IMR-90 (cell line): Measurements from ENCODE around the gene FERMT3. TPM values are rescaled to one million over a fixed set of nuclear protein-coding genes. Genes with fewer than 3 reads are reported as not detected.

Experiments
- ATAC-seq: fragments of 200-7000 bp; cut with Tn5 transposase; 2 replicates; pipeline ENCODE4 v1.9.1; 2020; ENCODE audit warnings: low read depth, mild to moderate bottlenecking, moderate library complexity
- BruUV-seq: library from RNA; stranded (reverse); fragments of 400-500 nt; replicated peaks from 2 replicates; lab custom pipeline; 2021; lab: Mats Ljungman, UMichigan
- CTCF ChIA-PET: fragments of 300-600 bp; formaldehyde crosslinking; extraction: SDS; loops from one replicate; lab custom pipeline; 2021; ENCODE audit warnings: antibody characterized with exemption; lab: Yijun Ruan, JAX
- POLR2A ChIA-PET: fragments of 300-600 bp; sonication (Branson Sonifier 250); formaldehyde crosslinking; loops from one replicate; lab custom pipeline; 2022; ENCODE audit warnings: antibody characterized with exemption; ENCODE audit not compliant: unreplicated experiment; lab: Charles Lee
- DNase-seq: peaks from one replicate; pipeline ENCODE4 v3.0.0; 2013
- H2AFZ ChIP-seq: replicated peaks from 2 replicates; pipeline ENCODE3; 2013; ENCODE audit warnings: low read length, mild to moderate bottlenecking; ENCODE audit not compliant: poor library complexity
- H2AK5ac ChIP-seq: 2 replicates; pipeline ENCODE4 v1.6.1; 2013; ENCODE audit warnings: low read depth, low read length, inconsistent platforms
- H2AK9ac ChIP-seq: replicated peaks from 2 replicates; pipeline ENCODE3; 2013; ENCODE audit warnings: mild to moderate bottlenecking, low read depth, low read length, moderate library complexity; ENCODE audit not compliant: poor library complexity
- H2BK120ac ChIP-seq: 2 replicates; pipeline ENCODE4 v1.6.1; 2013; ENCODE audit warnings: low read depth, low read length, inconsistent platforms
- H2BK15ac ChIP-seq: 3 replicates; pipeline ENCODE4 v1.6.1; 2013; ENCODE audit warnings: low read depth, low read length, inconsistent platforms
- H2BK20ac ChIP-seq: 2 replicates; pipeline ENCODE4 v1.6.1; 2013; ENCODE audit warnings: low read depth, mild to moderate bottlenecking, inconsistent platforms, low read length, moderate library complexity
- H2BK5ac ChIP-seq: 2 replicates; pipeline ENCODE4 v1.6.1; 2013; ENCODE audit warnings: mild to moderate bottlenecking, low read depth, low read length, inconsistent platforms; ENCODE audit not compliant: poor library complexity, severe bottlenecking
- H3K14ac ChIP-seq: replicated peaks from 2 replicates; pipeline ENCODE4 v1.6.1; 2013; ENCODE audit warnings: low read depth, low read length, inconsistent platforms
- H3K18ac ChIP-seq: 2 replicates; pipeline ENCODE4 v1.6.1; 2013; ENCODE audit warnings: low read depth, low read length, control low read depth
- H3K23ac ChIP-seq: 2 replicates; pipeline ENCODE4 v1.6.1; 2013; ENCODE audit warnings: low read depth, low read length, inconsistent platforms
- H3K27ac ChIP-seq: 2 replicates; pipeline ENCODE4 v1.5.1; 2013; ENCODE audit warnings: mild to moderate bottlenecking, control low read depth, low read length; ENCODE audit not compliant: insufficient read depth
- H3K27me3 ChIP-seq: 2 replicates; pipeline ENCODE4 v1.6.1; 2013; ENCODE audit warnings: low read length; ENCODE audit not compliant: control insufficient read depth, insufficient read depth
- H3K36me3 ChIP-seq: 2 replicates; pipeline ENCODE4 v1.6.1; 2013; ENCODE audit warnings: low read length, mixed read lengths; ENCODE audit not compliant: control insufficient read depth, insufficient read depth
- H3K4ac ChIP-seq: 2 replicates; pipeline ENCODE4 v1.6.1; 2013; ENCODE audit warnings: low read depth, low read length, inconsistent platforms
- H3K4me1 ChIP-seq: 2 replicates; pipeline ENCODE4 v1.6.1; 2013; ENCODE audit warnings: low read length, mixed read lengths; ENCODE audit not compliant: control insufficient read depth, insufficient read depth
- H3K4me2 ChIP-seq: 2 replicates; pipeline ENCODE4 v1.6.1; 2013; ENCODE audit warnings: low read depth, mild to moderate bottlenecking, control low read depth, low read length, moderate library complexity
- H3K4me3 ChIP-seq: 2 replicates; pipeline ENCODE4 v1.5.1; 2013; ENCODE audit warnings: low read depth, mild to moderate bottlenecking, control low read depth, low read length, moderate library complexity; ENCODE audit not compliant: insufficient read depth
- H3K56ac ChIP-seq: 2 replicates; pipeline ENCODE4 v1.6.1; 2013; ENCODE audit warnings: low read length, inconsistent platforms; ENCODE audit not compliant: insufficient read depth; ENCODE audit errors: extremely low read depth
- H3K79me1 ChIP-seq, 2 experiments: 2 replicates each; pipeline ENCODE4 v1.6.1; 2013; ENCODE audit warnings: low read length in 2 of 2, inconsistent platforms in 1 of 2, low read depth in 1 of 2
- H3K9ac ChIP-seq: 2 replicates; pipeline ENCODE4 v1.6.1; 2013; ENCODE audit warnings: low read depth, low read length, control low read depth
- H3K9me1 ChIP-seq: 2 replicates; pipeline ENCODE4 v1.6.1; 2013; ENCODE audit warnings: low read length, inconsistent platforms; ENCODE audit not compliant: insufficient read depth
- H3K9me3 ChIP-seq: 2 replicates; pipeline ENCODE4 v1.6.1; 2013; ENCODE audit warnings: low read length; ENCODE audit not compliant: control insufficient read depth, insufficient read depth
- H4K20me1 ChIP-seq: 2 replicates; pipeline ENCODE4 v1.6.1; 2013; ENCODE audit warnings: low read length, inconsistent platforms; ENCODE audit not compliant: insufficient read depth
- H4K5ac ChIP-seq: 2 replicates; pipeline ENCODE4 v1.6.1; 2013; ENCODE audit warnings: mild to moderate bottlenecking, low read depth, low read length, control low read depth
- H4K8ac ChIP-seq, 2 experiments: 2 replicates each; pipeline ENCODE4 v1.6.1; 2013; ENCODE audit warnings: low read depth in 2 of 2, low read length in 2 of 2, control low read depth in 1 of 2, inconsistent platforms in 1 of 2
- H4K91ac ChIP-seq: 2 replicates; pipeline ENCODE4 v1.6.1; 2013; ENCODE audit warnings: low read depth, low read length, inconsistent platforms; ENCODE audit not compliant: insufficient read depth
- BHLHE40 ChIP-seq: fragments of 150-350 bp; IDR thresholded peaks from 2 replicates; pipeline ENCODE4 v1.6.1; 2016; ENCODE audit warnings: mild to moderate bottlenecking, low read depth, low read length
- CEBPB ChIP-seq: IDR thresholded peaks from 2 replicates; pipeline ENCODE4 v1.6.1; 2012; ENCODE audit warnings: low read depth, low read length, improper control_type of control experiment
- CHD1 ChIP-seq: IDR thresholded peaks from 2 replicates; pipeline ENCODE4 v1.6.1; 2012; ENCODE audit warnings: low read depth, low read length, improper control_type of control experiment
- CTCF ChIP-seq: conservative IDR thresholded peaks from 2 replicates; pipeline ENCODE4 v1.5.1; 2012; ENCODE audit warnings: mild to moderate bottlenecking, low read depth, low read length, improper control_type of control experiment
- FOS ChIP-seq: fragments of 150-350 bp; IDR thresholded peaks from 2 replicates; pipeline ENCODE4 v1.6.1; 2016; ENCODE audit warnings: low read depth, low read length
- MAFK ChIP-seq: IDR thresholded peaks from 2 replicates; pipeline ENCODE4 v1.6.1; 2012; ENCODE audit warnings: low read depth, low read length, improper control_type of control experiment
- MAZ ChIP-seq: IDR thresholded peaks from 2 replicates; pipeline ENCODE4 v1.6.1; 2012; ENCODE audit warnings: low read depth, mild to moderate bottlenecking, low read length, improper control_type of control experiment, moderate library complexity, borderline replicate concordance
- MXI1 ChIP-seq: IDR thresholded peaks from 2 replicates; pipeline ENCODE4 v1.6.1; 2012; ENCODE audit warnings: low read depth, mild to moderate bottlenecking, low read length, moderate library complexity, borderline replicate concordance
- NFE2L2 ChIP-seq: fragments of 150-350 bp; IDR thresholded peaks from 2 replicates; pipeline ENCODE4 v1.6.1; 2016; ENCODE audit warnings: low read depth, mild to moderate bottlenecking, low read length
- POLR2A ChIP-seq: IDR thresholded peaks from 2 replicates; pipeline ENCODE4 v1.6.1; 2012; ENCODE audit warnings: mild to moderate bottlenecking, low read depth, low read length
- RAD21 ChIP-seq: IDR thresholded peaks from 2 replicates; pipeline ENCODE4 v1.6.1; 2012; ENCODE audit warnings: low read length, improper control_type of control experiment
- RCOR1 ChIP-seq: IDR thresholded peaks from 2 replicates; pipeline ENCODE4 v1.6.1; 2012; ENCODE audit warnings: mild to moderate bottlenecking, low read length, improper control_type of control experiment; ENCODE audit not compliant: insufficient replicate concordance
- RFX5 ChIP-seq: IDR thresholded peaks from 2 replicates; pipeline ENCODE4 v1.8.0; 2012; ENCODE audit warnings: low read depth, mild to moderate bottlenecking, low read length, moderate library complexity
- SMC3 ChIP-seq: fragments of 150-350 bp; IDR thresholded peaks from 2 replicates; pipeline ENCODE4 v1.6.1; 2016; ENCODE audit warnings: low read depth, mild to moderate bottlenecking, antibody characterized with exemption, low read length, moderate library complexity
- USF2 ChIP-seq: fragments of 150-350 bp; IDR thresholded peaks from 2 replicates; pipeline ENCODE4 v1.6.1; 2017; ENCODE audit warnings: mild to moderate bottlenecking, antibody characterized with exemption, low read length, low read depth
- WGBS, 2 experiments: methylation state at CpG; one replicate each; pipeline versions ENCODE4 v1.1.5 to v1.1.7; 2013; ENCODE audit warnings: missing lambda C conversion rate in 2 of 2; ENCODE audit not compliant: insufficient read length in 1 of 2; ENCODE audit errors: extremely low coverage in 2 of 2; 5-methylcytosine and 5-hydroxymethylcytosine counted together
- dilution Hi-C: fragments of 300-500 bp; cut with HindIII; formaldehyde crosslinking; loops from one replicate; pipeline ENCODE4 v1.14.3; 2018; ENCODE audit warnings: low sequenced_read_pairs; ENCODE audit not compliant: unreplicated experiment
- in situ Hi-C: fragments of 300-500 bp; cut with MboI; formaldehyde crosslinking; loops from 3 replicates; pipeline ENCODE4 v1.14.3; 2019; ENCODE audit warnings: low sequenced_read_pairs, inconsistent platforms, mixed read lengths
- intact Hi-C: fragments of 100-400 bp; cut with micrococcal nuclease; formaldehyde crosslinking; loops from 2 replicates; pipeline ENCODE4 v1.10.0; 2022
- polyA plus RNA-seq, 3 experiments: library from polyadenylated mRNA; depleted of rRNA; stranded (reverse); fragments of >200 nt; gene quantifications; 2 replicates each; pipeline ENCODE4 v1.2.3, GENCODE V29; 2012; ENCODE audit warnings: low replicate concordance in 1 of 3
- total RNA-seq: library from RNA; depleted of rRNA; stranded (reverse); fragments of >200 nt; gene quantifications from 2 replicates; pipeline ENCODE4 v1.2.3, GENCODE V29; 2012
- TF ChIP-seq, protein P1 (sequence below): fragments of 150-350 bp; IDR thresholded peaks from 2 replicates; pipeline ENCODE4 v1.6.1; 2016; ENCODE audit warnings: low read depth, mild to moderate bottlenecking, low read length, moderate library complexity, borderline replicate concordance

The FERMT3 gene
- total and polyA plus RNA-seq, 2 of the 4 experiments (the other 2 are of a cell fraction), result 0.36 to 2.3 TPM

- no peak for ATAC-seq
These were observed 42.1 kb downstream of the FERMT3 start for GRCh38 chr11:64248578-64248977.

More at GRCh38 chr11:64248578-64248977, 42.1 kb downstream of the FERMT3 start:
- H2AK9ac ChIP-seq, result peak overlapping the region; percentile 83
- no peak overlapping the region for H3K4me3 ChIP-seq
- TF ChIP-seq CEBPB (no peak), RFX5 (no peak), NFE2L2 (no peak), MAFK (no peak), POLR2A (no peak), CHD1 (no peak), FOS (no peak), RAD21 (no peak), USF2 (no peak), MXI1 (no peak), BHLHE40 (no peak), RCOR1 (no peak), MAZ (no peak), CTCF (no peak), SMC3 (no peak)
- TF ChIP-seq, protein P1, sequence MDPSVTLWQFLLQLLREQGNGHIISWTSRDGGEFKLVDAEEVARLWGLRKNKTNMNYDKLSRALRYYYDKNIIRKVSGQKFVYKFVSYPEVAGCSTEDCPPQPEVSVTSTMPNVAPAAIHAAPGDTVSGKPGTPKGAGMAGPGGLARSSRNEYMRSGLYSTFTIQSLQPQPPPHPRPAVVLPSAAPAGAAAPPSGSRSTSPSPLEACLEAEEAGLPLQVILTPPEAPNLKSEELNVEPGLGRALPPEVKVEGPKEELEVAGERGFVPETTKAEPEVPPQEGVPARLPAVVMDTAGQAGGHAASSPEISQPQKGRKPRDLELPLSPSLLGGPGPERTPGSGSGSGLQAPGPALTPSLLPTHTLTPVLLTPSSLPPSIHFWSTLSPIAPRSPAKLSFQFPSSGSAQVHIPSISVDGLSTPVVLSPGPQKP, result no peak
- no peak overlapping the region for H2BK15ac ChIP-seq
- no peak overlapping the region for H2BK20ac ChIP-seq
- DNase-seq, result no peak
- H3K27me3 ChIP-seq, result no peaks in the 10 kb centered on the region
- dilution Hi-C loops, result no loop called here
- POLR2A ChIA-PET, result no interaction called here
- no peak overlapping the region for H3K18ac ChIP-seq
- H2AFZ ChIP-seq, result no peak overlapping the region
- H3K9ac ChIP-seq, result no peak overlapping the region
- no peak overlapping the region for H3K56ac ChIP-seq
- H4K20me1 ChIP-seq, result peaks cover 22% of the 10 kb centered on the region
- peak overlapping the region; percentile 77 for H2AK5ac ChIP-seq
- H4K8ac ChIP-seq, result no peak overlapping the region
- no peak overlapping the region for H2BK5ac ChIP-seq
- no peak overlapping the region for H3K4ac ChIP-seq
- peaks cover 8 to 36% of the 10 kb centered on the region in 2 experiments for H3K79me1 ChIP-seq
- no peak overlapping the region for H3K27ac ChIP-seq
- in situ Hi-C loops, result no loop called here
- H3K9me3 ChIP-seq, result no peaks in the 10 kb centered on the region
- BruUV-seq, result no TSS peak
- no peak overlapping the region for H4K5ac ChIP-seq
- intact Hi-C loops, result no loop called here
- no peak overlapping the region for H3K23ac ChIP-seq
- CTCF ChIA-PET, result no interaction called here
- H3K4me1 ChIP-seq, result peaks cover 13% of the 10 kb centered on the region
- H3K4me2 ChIP-seq, result no peak overlapping the region
- H3K9me1 ChIP-seq, result no peaks in the 10 kb centered on the region
- peaks cover 6% of the 10 kb centered on the region for H3K36me3 ChIP-seq
- no CpG with 5 or more reads among the region's 7 CpGs for WGBS, 2 experiments
- no peak overlapping the region for H2BK120ac ChIP-seq
- no peak overlapping the region for H3K14ac ChIP-seq
- no peak overlapping the region for H4K91ac ChIP-seq
